GM12874 (cell line): Measurements from ENCODE around the gene INTS15.

ENCODE experiments used
- TF ChIP-seq, protein P1 (sequence below): IDR thresholded peaks from 2 replicates; pipeline ENCODE4 v1.5.1; 2011; ENCODE audit warnings: low read depth, mild to moderate bottlenecking, control low read depth, low read length, moderate library complexity; ENCODE audit not compliant: insufficient read depth

INTS15 gene

GRCh38 chr7:6654842-6655610, 65.2 kb downstream of the INTS15 start:
- TF ChIP-seq, protein P1, sequence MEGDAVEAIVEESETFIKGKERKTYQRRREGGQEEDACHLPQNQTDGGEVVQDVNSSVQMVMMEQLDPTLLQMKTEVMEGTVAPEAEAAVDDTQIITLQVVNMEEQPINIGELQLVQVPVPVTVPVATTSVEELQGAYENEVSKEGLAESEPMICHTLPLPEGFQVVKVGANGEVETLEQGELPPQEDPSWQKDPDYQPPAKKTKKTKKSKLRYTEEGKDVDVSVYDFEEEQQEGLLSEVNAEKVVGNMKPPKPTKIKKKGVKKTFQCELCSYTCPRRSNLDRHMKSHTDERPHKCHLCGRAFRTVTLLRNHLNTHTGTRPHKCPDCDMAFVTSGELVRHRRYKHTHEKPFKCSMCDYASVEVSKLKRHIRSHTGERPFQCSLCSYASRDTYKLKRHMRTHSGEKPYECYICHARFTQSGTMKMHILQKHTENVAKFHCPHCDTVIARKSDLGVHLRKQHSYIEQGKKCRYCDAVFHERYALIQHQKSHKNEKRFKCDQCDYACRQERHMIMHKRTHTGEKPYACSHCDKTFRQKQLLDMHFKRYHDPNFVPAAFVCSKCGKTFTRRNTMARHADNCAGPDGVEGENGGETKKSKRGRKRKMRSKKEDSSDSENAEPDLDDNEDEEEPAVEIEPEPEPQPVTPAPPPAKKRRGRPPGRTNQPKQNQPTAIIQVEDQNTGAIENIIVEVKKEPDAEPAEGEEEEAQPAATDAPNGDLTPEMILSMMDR, result no peak

DNA sequence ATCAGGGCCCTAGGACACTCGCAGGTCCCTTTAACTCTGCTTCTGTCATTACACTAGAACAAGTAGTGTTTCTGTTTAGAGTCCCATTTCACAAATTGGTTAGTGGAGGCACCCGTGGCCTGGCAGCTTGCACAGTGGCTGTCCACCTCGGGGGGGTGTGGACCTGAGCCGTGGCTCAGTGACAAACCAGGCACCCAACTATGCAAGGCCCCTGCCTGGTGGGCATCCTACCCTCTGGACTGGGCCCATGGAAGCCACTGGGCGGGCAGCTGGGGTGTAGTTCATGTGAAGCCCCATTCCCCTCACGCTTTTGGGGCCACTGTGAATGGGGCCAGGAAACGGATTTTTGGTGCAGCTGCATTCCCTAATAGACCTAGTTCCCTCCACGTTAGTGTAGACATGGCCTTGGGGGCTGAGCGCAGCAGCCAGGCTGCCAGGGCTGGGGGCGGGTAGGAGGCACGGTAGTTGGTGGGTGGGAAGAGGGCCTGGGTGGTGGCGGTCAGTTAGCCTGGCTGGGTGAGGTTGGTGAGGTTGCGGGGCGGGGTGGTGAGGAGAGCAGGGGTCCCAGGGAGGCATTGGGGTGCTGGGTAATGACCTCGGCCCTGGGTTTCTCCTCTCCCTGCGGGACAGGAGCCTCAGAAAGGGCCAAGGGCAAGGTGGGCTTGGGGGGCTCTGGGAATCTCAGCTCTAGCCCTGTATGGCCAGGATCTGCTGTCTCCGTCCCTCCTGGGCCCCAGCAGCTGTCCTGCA, 66.0 kb downstream of the INTS15 start:
- TF ChIP-seq, protein P1, result no peak

DNA sequence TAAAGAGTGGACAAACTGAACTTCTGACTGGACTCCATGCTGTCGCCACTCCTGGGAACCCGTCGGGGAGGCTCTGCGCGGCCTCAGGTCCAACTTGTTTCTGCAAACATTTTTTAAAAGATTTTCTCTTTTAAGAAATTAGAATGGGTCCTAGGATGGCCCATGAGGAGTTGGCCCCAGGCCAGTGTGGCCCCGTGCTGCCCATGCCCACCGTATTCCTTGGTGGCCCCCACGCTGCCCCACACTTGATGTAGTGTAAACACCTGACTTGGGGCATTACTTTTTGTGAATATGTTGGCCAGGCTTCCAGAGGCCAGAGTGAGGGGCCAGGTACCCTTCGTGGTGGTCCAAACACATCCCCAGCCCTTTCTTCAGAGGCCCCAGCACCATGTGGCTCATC, 66.6 kb downstream of the INTS15 start:
- TF ChIP-seq, protein P1, result no peak
